Lower leg skin (tissue), 4 donors: ENCODE measurements around the gene PGLYRP1. TPM values are rescaled to one million over a fixed set of nuclear protein-coding genes. Genes with fewer than 3 reads are reported as not detected.

Source experiments
- DNase-seq, 2 donors: peaks; one replicate each; pipeline ENCODE4 v3.0.0-alpha.2; 2019; ENCODE audit warnings: low spot score in 2 of 2
- H3K4me3 ChIP-seq: fragments of 200-600 bp; sonication (generic); 2 replicates; pipeline ENCODE4 v1.5.1; 2017; ENCODE audit warnings: mild to moderate bottlenecking, low read depth; ENCODE audit not compliant: poor library complexity, severe bottlenecking
- CTCF ChIP-seq, 3 donors: fragments of 450-650 bp; IDR thresholded peaks; one replicate each; pipeline ENCODE4 v1.5.1; 2016; ENCODE audit warnings: antibody characterized with exemption in 3 of 3, mild to moderate bottlenecking in 3 of 3, moderate library complexity in 2 of 3
- POLR2A ChIP-seq, 2 donors: fragments of 450-650 bp; IDR thresholded peaks; one replicate each; pipeline ENCODE4 v1.6.1; 2016 to 2017; ENCODE audit warnings: antibody characterized with exemption in 2 of 2, mild to moderate bottlenecking in 1 of 2, moderate library complexity in 1 of 2
- WGBS, 2 donors: methylation state at CpG; one replicate each; pipeline ENCODE4 v1.1.5; 2018; 5-methylcytosine and 5-hydroxymethylcytosine counted together
- intact Hi-C: fragments of 100-400 bp; cut with DNase I; formaldehyde crosslinking; loops from one replicate; pipeline ENCODE4 v1.15.0; 2023; ENCODE audit warnings: low total_unique reads
- total RNA-seq, 4 donors: library from RNA; depleted of rRNA; stranded (reverse); fragments of >200 nt; gene quantifications; one replicate each; pipeline ENCODE4 v1.1.0, GENCODE V29; 2016

Gene PGLYRP1
- total RNA-seq, 4 donors from 2014 or later = not detected

GRCh38 chr19:46006411-46006810, 16.4 kb downstream of the PGLYRP1 start:
- no peak for TF ChIP-seq CTCF (IDR thresholded peaks at IDR 0.05)
- TF ChIP-seq POLR2A (IDR thresholded peaks at IDR 0.05) = no peak
- DNase-seq = no peak
- 92 to 93% methylated on average over 7 to 13 of the region's 13 CpGs for WGBS, 2 donors
- intact Hi-C loops = no loop called here
- H3K4me3 ChIP-seq = no peak overlapping the region

- intact Hi-C loops = no loop called here
- no peak overlapping the region for H3K4me3 ChIP-seq
- DNase-seq = no peak
- 94 to 95% methylated on average over 14 to 15 of the region's 15 CpGs for WGBS, 2 donors
- no peak for TF ChIP-seq POLR2A (IDR thresholded peaks at IDR 0.05)
- TF ChIP-seq CTCF (IDR thresholded peaks at IDR 0.05) = no peak
Measured at GRCh38 chr19:46002678-46003275, 20.1 kb downstream of the PGLYRP1 start.

- no peak overlapping the region for H3K4me3 ChIP-seq
- WGBS, 2 donors = 6 to 7% methylated on average over 34 of the region's 34 CpGs
Measured at GRCh38 chr19:46000491-46001246, 22.2 kb downstream of the PGLYRP1 start.

GRCh38 chr19:45999653-46000121, 23.2 kb downstream of the PGLYRP1 start:
- no peak for DNase-seq
- TF ChIP-seq CTCF (IDR thresholded peaks at IDR 0.05) = no peak
- TF ChIP-seq POLR2A (IDR thresholded peaks at IDR 0.05) = no peak
- WGBS, 2 donors = 21 to 22% methylated on average over 14 of the region's 14 CpGs
- no peak overlapping the region for H3K4me3 ChIP-seq
- intact Hi-C loops = no loop called here

More at GRCh38 chr19:46000491-46001246, 22.2 kb downstream of the PGLYRP1 start:
- no peak for DNase-seq
- no peak for TF ChIP-seq CTCF (IDR thresholded peaks at IDR 0.05)
- TF ChIP-seq POLR2A (IDR thresholded peaks at IDR 0.05) = no peak
- intact Hi-C loops = no loop called here

- no peak overlapping the region for H3K4me3 ChIP-seq
- DNase-seq = no peak
- WGBS, 2 donors = 93 to 98% methylated on average over 4 of the region's 4 CpGs
- intact Hi-C loops = no loop called here
- TF ChIP-seq CTCF (IDR thresholded peaks at IDR 0.05) (no peak), POLR2A (IDR thresholded peaks at IDR 0.05) (no peak)
Measured at GRCh38 chr19:45998834-45999233, 24.0 kb downstream of the PGLYRP1 start.
